ENCODE data around the gene PODNL1. TPM values are rescaled to one million over a fixed set of nuclear protein-coding genes. Genes with fewer than 3 reads are reported as not detected.

PODNL1 gene
- total and polyA plus RNA-seq, 2 of the 13 experiments (the other 11 are each of a cell fraction or from before 2014, with no cell fraction given) = 0.18 TPM; not detected in 1

- Histone ChIP-seq H3K4me1 (ENCODE audit: insufficient read depth, low read length) (peaks cover 7% of the 10 kb centered on the region), H3K9ac (ENCODE audit: insufficient read depth, low read depth, low read length) (no peak overlapping the region), H4K20me1 (ENCODE audit: insufficient read depth, low read length) (no peaks in the 10 kb centered on the region), H3K79me2 (ENCODE audit: insufficient read depth, low read length) (no peaks in the 10 kb centered on the region), H3K4me2 (ENCODE audit: low read depth, low read length) (no peak overlapping the region), H3K27me3 (ENCODE audit: control insufficient read depth in 1 of 2, insufficient read depth in 2 of 2, low read length in 2 of 2) (peaks cover 2 to 13% of the 10 kb centered on the region in 2 experiments; a peak in 2 of 5 replicates), H3K4me3 (replicated peaks in 1 of 3; ENCODE audit: insufficient read depth in 1 of 3, low read depth in 2 of 3, low read length in 3 of 3) (no peak overlapping the region), H3K36me3 (replicated peaks in 1 of 2; ENCODE audit: control insufficient read depth in 1 of 2, insufficient read depth in 2 of 2, low read length in 2 of 2) (peaks cover 2 to 5% of the 10 kb centered on the region in 2 experiments; a peak in 3 of 5 replicates), H2AFZ (ENCODE audit: low read length) (no peak overlapping the region), H3K27ac (ENCODE audit: extremely low read length, insufficient read depth, low read length) (no peak overlapping the region), H3K9me3 (ENCODE audit: low read length) (no peaks in the 10 kb centered on the region)
- TF ChIP-seq ZNF432 (CRISPR knock-in tag; IDR thresholded peaks at IDR 0.05; ENCODE audit: borderline replicate concordance) = no peak
- TF ChIP-seq KDM2A (CRISPR knock-in tag; IDR thresholded peaks at IDR 0.05; ENCODE audit: borderline replicate concordance, low read depth) = peak; percentile 33; the same call in 1 of the 2 replicates
- TF ChIP-seq GABPB1 (CRISPR knock-in tag; IDR thresholded peaks at IDR 0.05) = peak; percentile 12; the same call in 1 of the 2 replicates
- TF ChIP-seq RBFOX2 (IDR thresholded peaks at IDR 0.05; ENCODE audit: low read depth, low read length) = peak; percentile 19; the same call in 1 of the 2 replicates
- TF ChIP-seq, protein P1, sequence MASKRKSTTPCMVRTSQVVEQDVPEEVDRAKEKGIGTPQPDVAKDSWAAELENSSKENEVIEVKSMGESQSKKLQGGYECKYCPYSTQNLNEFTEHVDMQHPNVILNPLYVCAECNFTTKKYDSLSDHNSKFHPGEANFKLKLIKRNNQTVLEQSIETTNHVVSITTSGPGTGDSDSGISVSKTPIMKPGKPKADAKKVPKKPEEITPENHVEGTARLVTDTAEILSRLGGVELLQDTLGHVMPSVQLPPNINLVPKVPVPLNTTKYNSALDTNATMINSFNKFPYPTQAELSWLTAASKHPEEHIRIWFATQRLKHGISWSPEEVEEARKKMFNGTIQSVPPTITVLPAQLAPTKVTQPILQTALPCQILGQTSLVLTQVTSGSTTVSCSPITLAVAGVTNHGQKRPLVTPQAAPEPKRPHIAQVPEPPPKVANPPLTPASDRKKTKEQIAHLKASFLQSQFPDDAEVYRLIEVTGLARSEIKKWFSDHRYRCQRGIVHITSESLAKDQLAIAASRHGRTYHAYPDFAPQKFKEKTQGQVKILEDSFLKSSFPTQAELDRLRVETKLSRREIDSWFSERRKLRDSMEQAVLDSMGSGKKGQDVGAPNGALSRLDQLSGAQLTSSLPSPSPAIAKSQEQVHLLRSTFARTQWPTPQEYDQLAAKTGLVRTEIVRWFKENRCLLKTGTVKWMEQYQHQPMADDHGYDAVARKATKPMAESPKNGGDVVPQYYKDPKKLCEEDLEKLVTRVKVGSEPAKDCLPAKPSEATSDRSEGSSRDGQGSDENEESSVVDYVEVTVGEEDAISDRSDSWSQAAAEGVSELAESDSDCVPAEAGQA (IDR thresholded peaks at IDR 0.05; ENCODE audit: low read depth) = no peak
- TF ChIP-seq, protein P1 (CRISPR knock-in tag; IDR thresholded peaks at IDR 0.05; ENCODE audit: borderline replicate concordance) = no peak
- peak; percentile 94 for TF ChIP-seq AGO2 (optimal IDR thresholded peaks at IDR 0.05; ENCODE audit: low read depth, low read length)
- no peak for TF ChIP-seq PPARG (CRISPR knock-in tag; conservative IDR thresholded peaks at IDR 0.05)
- no peak for TF ChIP-seq HOXD1 (CRISPR knock-in tag; IDR thresholded peaks at IDR 0.05)
- in situ Hi-C loops (cut with HindIII; ENCODE audit: extremely low pct_ligation_motif_present, low pct_unique_long_range_greater_than_20kb) = no loop called here
- intact Hi-C loops (cut with micrococcal nuclease; ENCODE audit: unreplicated experiment) = no loop called here
- ChIA-PET POLR2A (interaction anchor here (1.6 kb wide), 1 partner anchor 12 kb away, joined by 4 read pairs; no protein-coding TSS in a partner anchor), CTCF (ENCODE audit: low intra/inter-chr PET ratio, low total read pairs) (no interaction called here)
- no TSS peak for BruUV-seq (replicated peaks)
- WGBS (ENCODE audit: low lambda C conversion rate) = 29% methylated on average over 1 of the region's 42 CpGs
- no peak for DNase-seq (ENCODE audit: low spot score)
- FAIRE-seq = no peak
- ATAC-seq = no peak; the same call in 2 of the 3 replicates
Observed at GRCh38 chr19:13932911-13933393, 5.3 kb downstream of the PODNL1 start.
